ENCODE data around the gene CLEC9A. TPM values are rescaled to one million over a fixed set of nuclear protein-coding genes. Genes with fewer than 3 reads are reported as not detected.

The CLEC9A gene
- total RNA-seq, 2 experiments from 2014 or later: not detected

GRCh38 chr12:10070380-10070779, 39.9 kb downstream of the CLEC9A start:
- H3K4me2 ChIP-seq (ENCODE audit: low read length): no peak overlapping the region
- H4K20me1 ChIP-seq (ENCODE audit: insufficient read depth, low read length): no peaks in the 10 kb centered on the region
- DNase-seq (ENCODE audit: low spot score): peak; percentile 14
- no peak overlapping the region for H3K27ac ChIP-seq (ENCODE audit: low read depth, low read length, poor library complexity, severe bottlenecking)
- BruUV-seq (replicated peaks): no TSS peak
- H3K9me2 ChIP-seq (ENCODE audit: insufficient read depth, low read length): no peaks in the 10 kb centered on the region
- TF ChIP-seq EZH2phosphoT487 (IDR thresholded peaks at IDR 0.05; ENCODE audit: borderline replicate concordance, low read depth, low read length): no peak
- no peak for TF ChIP-seq CTCF (conservative IDR thresholded peaks at IDR 0.05; ENCODE audit: low read length)
- H3K36me3 ChIP-seq (ENCODE audit: insufficient read depth, low read length): no peaks in the 10 kb centered on the region
- ChIA-PET POLR2A (interaction anchor here (0.8 to 1.0 kb wide), 2 partner anchors 9 to 15 kb away, joined by 3 read pairs; no protein-coding TSS in a partner anchor), CTCF (ENCODE audit: unreplicated experiment) (no interaction called here)
- H3K4me3 ChIP-seq (ENCODE audit: low read depth, low read length, poor library complexity, severe bottlenecking): no peak overlapping the region
- H3K4me1 ChIP-seq (ENCODE audit: insufficient read depth, low read length, poor library complexity, severe bottlenecking): peaks cover 5% of the 10 kb centered on the region
- intact Hi-C loops (cut with micrococcal nuclease; ENCODE audit: unreplicated experiment): no loop called here
- H2AFZ ChIP-seq (ENCODE audit: low read length): no peak overlapping the region
- no peaks in the 10 kb centered on the region for H3K9me3 ChIP-seq (ENCODE audit: low read length)
- H3K79me2 ChIP-seq (ENCODE audit: insufficient read depth, low read depth, low read length): no peaks in the 10 kb centered on the region

GRCh38 chr12:10072131-10072530, 41.6 kb downstream of the CLEC9A start:
- BruUV-seq (replicated peaks): no TSS peak
- Histone ChIP-seq H3K4me1 (ENCODE audit: insufficient read depth, low read length, poor library complexity, severe bottlenecking) (peaks cover 5% of the 10 kb centered on the region), H4K20me1 (ENCODE audit: insufficient read depth, low read length) (no peaks in the 10 kb centered on the region), H3K4me3 (ENCODE audit: low read depth, low read length, poor library complexity, severe bottlenecking) (no peak overlapping the region), H3K9me3 (ENCODE audit: low read length) (no peaks in the 10 kb centered on the region), H3K79me2 (ENCODE audit: insufficient read depth, low read depth, low read length) (no peaks in the 10 kb centered on the region), H3K36me3 (ENCODE audit: insufficient read depth, low read length) (no peaks in the 10 kb centered on the region), H2AFZ (ENCODE audit: low read length) (no peak overlapping the region), H3K9me2 (ENCODE audit: insufficient read depth, low read length) (no peaks in the 10 kb centered on the region), H3K4me2 (ENCODE audit: low read length) (no peak overlapping the region), H3K27ac (ENCODE audit: low read depth, low read length, poor library complexity, severe bottlenecking) (no peak overlapping the region)
- CTCF ChIA-PET (ENCODE audit: unreplicated experiment): no interaction called here
- POLR2A ChIA-PET: no interaction called here
- intact Hi-C loops (cut with micrococcal nuclease; ENCODE audit: unreplicated experiment): no loop called here
- TF ChIP-seq EZH2phosphoT487 (IDR thresholded peaks at IDR 0.05; ENCODE audit: borderline replicate concordance, low read depth, low read length): no peak
- no peak for TF ChIP-seq CTCF (conservative IDR thresholded peaks at IDR 0.05; ENCODE audit: low read length)
- DNase-seq (ENCODE audit: low spot score): no peak

GRCh38 chr12:10073261-10073660, 42.8 kb downstream of the CLEC9A start:
- H3K36me3 ChIP-seq (ENCODE audit: insufficient read depth, low read length): no peaks in the 10 kb centered on the region
- no peaks in the 10 kb centered on the region for H3K9me2 ChIP-seq (ENCODE audit: insufficient read depth, low read length)
- H2AFZ ChIP-seq (ENCODE audit: low read length): no peak overlapping the region
- H4K20me1 ChIP-seq (ENCODE audit: insufficient read depth, low read length): no peaks in the 10 kb centered on the region
- DNase-seq (ENCODE audit: low spot score): no peak
- BruUV-seq (replicated peaks): no TSS peak
- H3K79me2 ChIP-seq (ENCODE audit: insufficient read depth, low read depth, low read length): no peaks in the 10 kb centered on the region
- intact Hi-C loops (cut with micrococcal nuclease; ENCODE audit: unreplicated experiment): no loop called here
- no peak for TF ChIP-seq EZH2phosphoT487 (IDR thresholded peaks at IDR 0.05; ENCODE audit: borderline replicate concordance, low read depth, low read length)
- no peak for TF ChIP-seq CTCF (conservative IDR thresholded peaks at IDR 0.05; ENCODE audit: low read length)
- POLR2A ChIA-PET: no interaction called here
- CTCF ChIA-PET (ENCODE audit: unreplicated experiment): no interaction called here
- H3K4me2 ChIP-seq (ENCODE audit: low read length): no peak overlapping the region
- peaks cover 5% of the 10 kb centered on the region for H3K4me1 ChIP-seq (ENCODE audit: insufficient read depth, low read length, poor library complexity, severe bottlenecking)
- H3K9me3 ChIP-seq (ENCODE audit: low read length): no peaks in the 10 kb centered on the region
- H3K4me3 ChIP-seq (ENCODE audit: low read depth, low read length, poor library complexity, severe bottlenecking): no peak overlapping the region
- H3K27ac ChIP-seq (ENCODE audit: low read depth, low read length, poor library complexity, severe bottlenecking): no peak overlapping the region

All from OCI-LY7 (cell line).